GM18517 (cell line): ENCODE data around the gene ZNF22.

ENCODE experiments used
- ATAC-seq: cut with Tn5 transposase; IDR thresholded peaks from one replicate; pipeline ENCODE4 v1.9.1; 2021; ENCODE audit warnings: mild to moderate bottlenecking, moderate library complexity; ENCODE audit not compliant: unreplicated experiment

Gene ZNF22

DNA sequence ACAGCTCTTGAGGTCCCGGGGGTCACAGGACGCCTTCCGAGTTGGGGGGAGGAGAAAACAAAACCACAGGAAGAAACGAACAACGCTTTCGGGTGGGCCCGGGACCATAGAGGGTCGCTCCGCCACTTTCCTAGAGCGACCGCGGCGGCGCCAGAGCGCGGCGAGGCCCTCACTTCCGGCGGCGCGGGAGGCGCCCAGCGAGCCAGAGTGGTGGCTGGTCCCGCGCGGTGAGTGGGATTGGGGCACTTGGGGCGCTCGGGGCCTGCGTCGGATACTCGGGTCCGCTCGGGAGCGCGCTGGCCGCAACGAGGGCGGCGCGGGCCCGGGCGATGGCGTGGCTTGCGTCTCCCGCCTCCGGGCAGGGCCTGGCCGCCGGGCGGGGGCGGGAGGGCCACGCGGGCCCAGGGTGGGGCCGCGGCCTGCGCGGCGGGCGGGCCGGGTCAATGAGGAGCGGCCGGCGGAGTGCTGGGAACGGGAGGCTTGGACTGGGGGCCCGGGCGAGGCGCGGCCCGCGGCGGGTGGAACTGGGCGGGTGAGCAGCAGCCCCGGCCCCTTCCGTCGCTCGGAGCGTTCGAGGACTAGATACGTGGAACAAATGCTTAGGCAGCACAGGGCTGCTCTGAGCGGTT is at the start of gene ZNF22:
Gene ZNF22, plus strand, starts transcription at position 172 of the 629 bp plus-strand sequence. CDS start 2,446 bp downstream, outside the sequence.
- peak; percentile 64 for ATAC-seq

GRCh38 chr10:44951576-44952226 is 49.0 kb upstream of the ZNF22 start:
- ATAC-seq, result no peak

DNA sequence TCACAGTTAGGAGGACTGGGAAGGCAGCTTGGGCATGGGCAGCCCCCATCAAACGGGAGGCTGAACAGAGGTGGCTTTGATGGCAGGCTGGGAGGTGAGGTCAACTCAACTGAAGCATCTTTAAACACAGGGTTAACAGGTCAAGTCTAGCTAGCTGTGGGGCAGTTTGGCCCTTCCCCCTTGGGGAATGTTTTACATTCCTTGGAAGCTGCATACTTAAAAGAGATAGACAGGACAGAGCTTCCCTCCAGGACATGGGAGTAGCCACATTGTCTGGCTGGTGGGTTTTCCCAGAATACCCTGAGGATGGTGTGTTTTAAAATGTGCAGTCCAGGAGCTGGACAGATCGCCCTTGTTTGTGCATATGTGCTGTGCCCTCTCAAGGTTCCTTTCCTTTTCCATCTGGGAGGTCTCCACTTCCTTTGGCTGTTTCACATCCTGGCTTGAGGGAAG is 47.9 kb upstream of the ZNF22 start:
- no peak for ATAC-seq

DNA sequence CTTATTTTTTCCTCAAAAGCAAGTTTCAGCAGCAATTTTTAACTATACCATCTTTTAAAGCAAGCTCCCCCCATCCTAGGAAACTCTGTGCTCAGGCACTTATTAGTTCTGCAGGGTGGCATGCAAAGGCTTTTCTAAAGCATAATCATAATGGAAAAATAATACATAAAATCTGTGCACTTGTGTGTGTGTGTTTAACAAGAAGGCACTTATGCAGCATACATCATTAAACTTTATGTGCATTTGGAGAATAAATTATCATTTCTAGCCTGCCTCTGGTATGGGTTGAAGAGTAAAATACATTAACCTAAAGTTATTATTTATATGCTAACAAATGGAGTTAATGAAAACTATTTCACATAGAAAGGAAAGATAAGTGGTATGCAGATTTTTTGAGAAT is 46.7 kb upstream of the ZNF22 start:
- ATAC-seq, result no peak

DNA sequence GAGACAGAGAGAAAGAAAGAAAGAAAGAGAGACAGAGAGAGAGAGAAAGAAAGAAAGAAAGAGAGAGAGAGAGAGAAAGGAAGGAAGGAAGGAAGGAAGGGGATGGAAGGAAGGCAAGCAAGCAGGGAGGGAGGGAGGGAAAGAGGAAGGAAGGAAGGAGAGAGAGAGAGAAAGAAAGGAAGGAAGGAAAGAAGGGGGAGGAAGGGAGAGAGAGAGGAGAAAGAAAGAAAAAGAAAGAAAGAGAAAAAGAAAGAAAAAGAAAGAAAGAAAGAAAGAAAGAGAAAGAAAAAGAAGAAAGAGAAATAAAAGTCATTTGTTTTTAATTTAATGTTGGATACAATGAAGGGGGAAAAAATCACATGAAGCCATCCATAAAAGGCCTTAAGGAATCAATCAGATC is 45.8 kb upstream of the ZNF22 start:
- ATAC-seq, result no peak

- no peak for ATAC-seq
These were observed 45.2 kb upstream of the ZNF22 start for GRCh38 chr10:44955413-44956070.

GRCh38 chr10:44956226-44956625 is 44.5 kb upstream of the ZNF22 start:
- no peak for ATAC-seq

GRCh38 chr10:44956717-44957706 is 43.7 kb upstream of the ZNF22 start:
- ATAC-seq, result no peak

DNA sequence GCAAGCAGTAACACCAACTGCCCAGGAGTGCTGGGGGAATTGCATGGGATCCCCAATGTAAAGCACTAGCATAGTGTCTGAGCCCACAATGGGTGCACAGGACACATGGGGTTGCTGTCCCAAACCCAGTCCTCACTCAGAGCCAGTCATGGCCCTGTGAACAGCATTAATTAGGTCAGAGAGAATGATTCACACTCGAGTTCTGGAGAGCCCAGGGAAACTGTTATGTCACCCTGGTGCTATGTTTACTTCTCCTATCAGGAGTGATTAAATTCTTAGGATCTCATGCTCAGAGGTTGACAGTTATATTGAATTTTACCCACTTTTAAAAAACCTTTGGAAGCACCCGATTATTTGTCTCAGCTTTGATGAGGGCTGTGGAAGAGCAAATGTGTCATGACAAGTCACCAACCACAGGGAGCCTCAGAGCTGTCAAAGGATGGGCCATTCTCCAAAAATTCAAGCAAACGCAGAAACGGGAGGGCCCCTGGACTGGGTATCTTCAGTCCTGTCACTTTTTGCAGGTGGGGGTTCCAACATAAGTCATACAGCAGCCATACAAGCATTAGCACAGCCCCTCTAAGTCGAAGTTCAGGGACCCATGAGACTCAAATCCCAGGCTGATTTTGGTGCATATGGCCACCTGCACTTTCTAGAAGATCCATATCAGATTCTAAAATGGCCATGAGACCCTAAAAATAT is 42.4 kb upstream of the ZNF22 start:
- ATAC-seq, result no peak

DNA sequence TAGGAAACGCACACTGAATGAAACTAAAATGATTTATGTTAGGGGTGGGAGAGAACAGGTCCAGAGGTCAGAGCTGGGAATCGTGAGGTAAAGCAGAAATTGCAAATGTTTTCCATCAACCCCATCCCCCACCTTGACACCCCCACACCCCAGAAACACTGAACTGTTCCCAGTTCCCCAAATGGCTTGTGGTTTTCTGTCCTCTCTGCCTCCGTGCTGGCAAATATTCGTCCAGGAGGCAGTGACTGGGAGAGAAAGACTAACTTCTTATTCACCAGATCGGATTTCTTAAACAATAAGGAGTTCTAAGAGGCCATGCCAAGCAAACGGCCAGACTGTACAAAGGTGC is 41.9 kb upstream of the ZNF22 start:
- ATAC-seq, result no peak

- ATAC-seq, result peak; percentile 85
These were observed 41.3 kb upstream of the ZNF22 start, which contains the start of gene RASSF4 for GRCh38 chr10:44959247-44960087. RASSF4 (plus strand) TSS chr10:44959802; CDS start chr10:44970203, 10,401 bp downstream.

GRCh38 chr10:44960088-44960460 is 40.6 kb upstream of the ZNF22 start:
- ATAC-seq, result no peak

DNA sequence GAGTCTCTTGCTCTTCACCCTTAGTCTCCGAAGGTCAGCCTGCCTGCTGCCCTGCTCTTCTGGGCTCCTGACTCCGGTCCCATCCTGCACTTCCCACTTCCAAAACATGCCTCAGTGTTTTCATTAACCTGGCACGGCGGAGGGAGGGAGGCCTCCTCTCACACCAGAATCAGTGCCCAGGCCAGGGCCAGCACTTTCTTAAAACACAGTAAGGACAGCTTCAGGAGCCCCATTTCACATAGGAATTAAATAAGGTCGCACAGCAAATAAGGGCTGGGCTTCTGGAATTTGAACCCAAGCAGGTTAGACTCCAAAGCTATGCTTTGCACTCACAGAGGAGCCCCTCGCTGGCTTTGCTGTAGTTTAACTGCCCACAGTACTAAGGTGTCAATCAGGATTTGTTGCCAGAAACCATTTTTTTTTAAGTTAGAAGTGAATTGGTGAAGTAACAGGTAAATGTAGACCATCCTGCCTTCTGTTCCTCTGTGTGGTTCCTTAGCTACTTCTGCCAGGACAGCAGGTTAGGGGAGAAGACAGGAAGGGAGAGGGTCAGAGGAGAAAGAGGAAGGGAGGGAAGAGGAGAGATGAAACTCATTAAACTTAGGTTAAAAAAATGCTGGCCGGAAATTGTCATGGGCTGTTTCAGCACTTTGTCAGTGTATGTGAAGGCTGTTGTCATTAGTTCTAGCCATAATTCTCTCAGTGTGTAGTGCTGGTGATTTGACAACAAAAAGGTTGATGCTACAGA is 40.1 kb upstream of the ZNF22 start:
- no peak for ATAC-seq

GRCh38 chr10:44961230-44961571 is 39.5 kb upstream of the ZNF22 start:
- no peak for ATAC-seq

DNA sequence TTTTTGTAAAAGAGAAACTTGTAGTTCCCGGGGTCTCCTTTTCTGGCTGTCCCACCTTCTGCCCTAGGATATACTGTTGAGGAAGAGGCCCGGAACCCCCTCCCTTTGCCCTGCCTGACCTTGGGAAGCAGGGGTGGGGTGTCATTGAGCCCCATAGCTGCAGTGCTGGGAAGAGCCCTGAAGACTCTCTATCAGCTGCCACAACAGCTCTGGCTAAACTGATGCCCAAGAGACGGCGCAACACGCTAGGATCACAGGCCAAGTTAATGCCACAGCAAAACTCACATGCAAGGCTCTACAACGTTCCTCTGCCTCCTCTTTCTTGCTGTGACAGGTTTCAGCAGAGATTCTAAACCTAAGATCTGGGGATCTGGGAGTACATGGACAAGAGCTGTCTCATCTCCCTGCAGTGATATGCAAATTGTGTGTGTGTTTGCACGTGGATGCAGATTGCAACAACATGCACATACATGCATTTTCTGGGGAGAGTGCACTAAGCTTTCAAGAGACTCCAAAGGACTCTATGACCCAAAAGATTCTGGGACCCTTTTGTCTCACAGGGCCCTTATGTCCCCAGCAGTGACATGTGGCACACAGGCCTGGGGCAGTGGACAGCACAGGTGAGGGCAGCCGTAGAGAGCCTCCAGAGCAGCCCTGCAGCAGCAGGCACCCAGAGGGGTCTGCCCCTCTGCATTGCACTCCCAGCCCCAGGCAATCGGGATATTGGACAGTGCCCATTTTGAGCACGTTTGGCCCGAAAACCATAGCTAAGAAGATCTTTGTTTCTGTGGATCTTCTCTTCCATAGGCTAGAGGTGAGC is 38.6 kb upstream of the ZNF22 start:
- ATAC-seq, result no peak

DNA sequence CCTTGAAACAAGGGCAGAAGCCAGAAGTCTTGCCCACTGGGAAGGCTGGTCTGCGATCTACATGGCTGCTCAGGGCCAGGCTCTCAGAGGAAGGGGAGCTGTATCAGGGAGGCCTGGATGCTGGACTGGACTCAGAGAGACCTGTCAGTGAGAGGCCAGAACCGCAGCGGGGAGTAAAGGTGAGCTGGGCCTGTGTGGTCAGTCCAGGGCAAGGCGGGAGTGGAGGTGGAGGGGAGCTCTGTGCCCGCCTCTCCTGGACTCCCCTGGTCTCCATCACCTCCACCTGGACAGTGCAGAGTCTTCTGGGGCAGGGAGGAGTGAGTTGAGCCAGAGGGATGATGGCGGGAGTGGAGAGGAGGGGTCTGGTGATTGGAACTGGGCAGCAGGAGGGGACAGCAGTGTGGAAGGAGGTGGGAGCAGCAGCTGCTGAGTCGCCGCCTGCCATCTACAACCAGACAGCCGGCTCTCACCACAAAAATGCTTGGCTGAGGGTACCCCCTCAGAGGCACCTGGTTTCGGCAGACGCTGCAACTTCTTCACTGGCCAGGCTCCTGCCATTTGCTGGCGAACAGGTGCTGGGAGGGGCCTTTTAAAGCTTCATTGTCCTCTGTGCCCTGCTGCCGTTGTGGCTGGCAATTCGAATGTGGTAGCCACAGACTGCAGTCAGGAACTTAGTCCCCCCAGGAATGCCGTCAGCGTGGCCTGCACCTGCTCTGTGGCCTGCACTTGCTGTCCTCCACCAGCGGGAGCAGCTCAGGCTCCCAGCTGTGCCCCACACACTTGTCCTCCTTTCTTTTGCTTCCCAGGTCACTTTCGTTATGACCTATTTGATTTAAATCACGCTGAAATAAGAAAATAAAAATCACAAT is 37.6 kb upstream of the ZNF22 start:
- no peak for ATAC-seq
